Neural progenitor cell (in vitro differentiated cells): ENCODE measurements around the gene GRIN2A. TPM values are rescaled to one million over a fixed set of nuclear protein-coding genes. Genes with fewer than 3 reads are reported as not detected.

Experiments
- DNase-seq: peaks from one replicate; pipeline ENCODE4 v3.0.0-alpha.2; 2016; ENCODE audit warnings: low spot score
- H2AFZ ChIP-seq: fragments of 200-600 bp; sonication (generic); replicated peaks from 2 replicates; pipeline ENCODE4 v1.6.1; 2016; ENCODE audit warnings: antibody characterized with exemption
- H3F3A ChIP-seq: fragments of 200-600 bp; sonication (generic); 2 replicates; pipeline ENCODE4 v1.6.1; 2016; ENCODE audit warnings: antibody characterized with exemption, low read depth
- H3K27ac ChIP-seq: fragments of 200-600 bp; sonication (generic); 2 replicates; pipeline ENCODE4 v1.5.1; 2016; ENCODE audit warnings: mild to moderate bottlenecking
- H3K27me3 ChIP-seq: fragments of 200-600 bp; sonication (generic); 2 replicates; pipeline ENCODE4 v1.6.1; 2016; ENCODE audit warnings: mild to moderate bottlenecking, moderate library complexity
- H3K36me3 ChIP-seq: fragments of 200-600 bp; sonication (generic); 2 replicates; pipeline ENCODE4 v1.5.1; 2016
- H3K4me1 ChIP-seq: fragments of 200-600 bp; sonication (generic); 2 replicates; pipeline ENCODE4 v1.6.1; 2016; ENCODE audit warnings: mixed run types
- H3K4me2 ChIP-seq: fragments of 200-600 bp; sonication (generic); 2 replicates; pipeline ENCODE4 v1.6.1; 2016
- H3K4me3 ChIP-seq: fragments of 200-600 bp; sonication (generic); 2 replicates; pipeline ENCODE4 v1.5.1; 2016
- H3K79me2 ChIP-seq: fragments of 200-600 bp; sonication (generic); 2 replicates; pipeline ENCODE4 v1.6.1; 2016; ENCODE audit warnings: low read depth
- H3K9ac ChIP-seq: fragments of 200-600 bp; sonication (generic); 2 replicates; pipeline ENCODE4 v1.6.1; 2016
- H3K9me3 ChIP-seq: fragments of 200-600 bp; sonication (generic); 2 replicates; pipeline ENCODE4 v1.5.1; 2016; ENCODE audit warnings: low read depth
- H4K20me1 ChIP-seq: fragments of 200-600 bp; sonication (generic); 2 replicates; pipeline ENCODE4 v1.6.1; 2016; ENCODE audit warnings: low read depth
- H3K27ac Mint-ChIP-seq: 3 replicates; pipeline ENCODE4 v1.8.0; 2021; ENCODE audit warnings: mixed read lengths
- H3K27me3 Mint-ChIP-seq: 2 replicates; pipeline ENCODE4 v1.8.0; 2022; ENCODE audit warnings: low read depth, mild to moderate bottlenecking, inconsistent platforms, moderate library complexity, mixed read lengths; ENCODE audit not compliant: insufficient read depth
- H3K36me3 Mint-ChIP-seq: 3 replicates; pipeline ENCODE4 v1.8.0; 2021; ENCODE audit warnings: mixed read lengths
- H3K4me1 Mint-ChIP-seq: 3 replicates; pipeline ENCODE4 v1.8.0; 2021; ENCODE audit warnings: mixed read lengths
- H3K4me3 Mint-ChIP-seq: 3 replicates; pipeline ENCODE4 v1.8.0; 2021; ENCODE audit warnings: mild to moderate bottlenecking, moderate library complexity, mixed read lengths
- H3K9me3 Mint-ChIP-seq: 3 replicates; pipeline ENCODE4 v1.8.0; 2020; ENCODE audit warnings: mixed read lengths
- EZH2 ChIP-seq: fragments of 200-600 bp; sonication (generic); IDR thresholded peaks from 2 replicates; pipeline ENCODE4 v1.6.1; 2017; ENCODE audit warnings: antibody characterized with exemption, mild to moderate bottlenecking, moderate library complexity
- EZH2phosphoT487 ChIP-seq: fragments of 200-600 bp; sonication (generic); IDR thresholded peaks from 2 replicates; pipeline ENCODE4 v1.6.1; 2017; ENCODE audit warnings: antibody characterized with exemption
- total RNA-seq: library from RNA; depleted of rRNA; stranded (reverse); fragments of >200 nt; gene quantifications from 2 replicates; pipeline ENCODE4 v1.2.3, GENCODE V29; 2015; ENCODE audit warnings: low replicate concordance
- TF ChIP-seq, protein P1 (sequence below): fragments of 200-600 bp; sonication (generic); IDR thresholded peaks from 2 replicates; pipeline ENCODE4 v1.5.1; 2017; ENCODE audit warnings: antibody characterized with exemption, mild to moderate bottlenecking

The GRIN2A gene
- total RNA-seq, 1 donor from 2014 or later = 1.6 TPM

DNA sequence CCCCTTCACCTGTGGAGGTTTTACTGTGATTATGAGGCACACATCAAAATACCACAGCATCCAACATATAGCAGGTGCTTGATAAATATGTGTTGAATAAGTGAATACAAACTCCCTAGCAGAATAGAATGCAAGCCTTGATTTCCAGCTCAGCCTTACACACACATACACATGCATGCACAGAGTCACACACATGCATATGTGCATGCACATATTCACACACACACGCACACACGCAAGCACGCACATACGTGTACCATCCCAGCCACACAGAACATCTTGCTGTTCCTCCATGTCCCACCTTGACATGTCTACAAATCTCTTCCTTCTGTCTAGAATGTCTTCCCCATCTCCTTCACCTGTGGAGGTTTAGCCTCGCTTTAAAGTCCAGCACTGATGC is 160.1 kb downstream of the GRIN2A start:
- TF ChIP-seq EZH2phosphoT487 (no peak), EZH2 (no peak)
- TF ChIP-seq, protein P1, sequence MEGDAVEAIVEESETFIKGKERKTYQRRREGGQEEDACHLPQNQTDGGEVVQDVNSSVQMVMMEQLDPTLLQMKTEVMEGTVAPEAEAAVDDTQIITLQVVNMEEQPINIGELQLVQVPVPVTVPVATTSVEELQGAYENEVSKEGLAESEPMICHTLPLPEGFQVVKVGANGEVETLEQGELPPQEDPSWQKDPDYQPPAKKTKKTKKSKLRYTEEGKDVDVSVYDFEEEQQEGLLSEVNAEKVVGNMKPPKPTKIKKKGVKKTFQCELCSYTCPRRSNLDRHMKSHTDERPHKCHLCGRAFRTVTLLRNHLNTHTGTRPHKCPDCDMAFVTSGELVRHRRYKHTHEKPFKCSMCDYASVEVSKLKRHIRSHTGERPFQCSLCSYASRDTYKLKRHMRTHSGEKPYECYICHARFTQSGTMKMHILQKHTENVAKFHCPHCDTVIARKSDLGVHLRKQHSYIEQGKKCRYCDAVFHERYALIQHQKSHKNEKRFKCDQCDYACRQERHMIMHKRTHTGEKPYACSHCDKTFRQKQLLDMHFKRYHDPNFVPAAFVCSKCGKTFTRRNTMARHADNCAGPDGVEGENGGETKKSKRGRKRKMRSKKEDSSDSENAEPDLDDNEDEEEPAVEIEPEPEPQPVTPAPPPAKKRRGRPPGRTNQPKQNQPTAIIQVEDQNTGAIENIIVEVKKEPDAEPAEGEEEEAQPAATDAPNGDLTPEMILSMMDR = no peak
- Histone ChIP-seq H3K27me3 (no peaks in the 10 kb centered on the region), H3K27ac (no peak overlapping the region), H3K79me2 (no peaks in the 10 kb centered on the region), H3K4me1 (no peaks in the 10 kb centered on the region), H4K20me1 (no peaks in the 10 kb centered on the region), H3K4me3 (no peak overlapping the region), H3K4me2 (no peak overlapping the region), H3K9ac (no peak overlapping the region), H3K36me3 (no peaks in the 10 kb centered on the region), H3K9me3 (no peaks in the 10 kb centered on the region), H2AFZ (no peak overlapping the region), H3F3A (no peaks in the 10 kb centered on the region)
- no peaks in the 10 kb centered on the region for H3K4me1 Mint-ChIP-seq
- no peak overlapping the region for H3K4me3 Mint-ChIP-seq
- no peak overlapping the region for H3K27ac Mint-ChIP-seq
- H3K9me3 Mint-ChIP-seq = no peaks in the 10 kb centered on the region
- no peak for DNase-seq
- peaks cover 5% of the 10 kb centered on the region for H3K27me3 Mint-ChIP-seq
- no peaks in the 10 kb centered on the region for H3K36me3 Mint-ChIP-seq

DNA sequence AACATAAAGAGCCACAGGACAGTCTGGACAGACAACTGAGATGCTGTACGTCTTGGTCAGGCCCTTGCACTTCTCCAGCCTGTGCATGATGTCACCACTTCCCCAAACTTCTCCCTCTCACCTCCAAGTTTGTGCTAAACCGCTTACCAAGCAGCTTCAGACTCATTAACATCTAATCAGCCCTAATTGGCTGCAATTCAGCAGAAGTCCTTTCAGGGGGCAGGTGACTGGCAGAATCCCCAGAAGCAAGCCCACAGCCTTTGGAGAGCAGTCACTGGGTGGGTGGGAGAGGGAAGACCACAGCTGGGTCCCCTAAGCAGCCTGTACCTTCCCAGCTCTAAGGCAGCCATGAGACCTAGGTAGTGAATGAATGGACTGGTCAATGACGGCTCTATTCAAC is 161.4 kb downstream of the GRIN2A start:
- Histone ChIP-seq H3K4me2 (no peak overlapping the region), H3K79me2 (no peaks in the 10 kb centered on the region), H4K20me1 (no peaks in the 10 kb centered on the region), H3K9ac (no peak overlapping the region), H3K36me3 (no peaks in the 10 kb centered on the region), H3F3A (no peaks in the 10 kb centered on the region), H3K4me3 (no peak overlapping the region), H3K27ac (no peak overlapping the region), H3K27me3 (no peaks in the 10 kb centered on the region), H2AFZ (no peak overlapping the region), H3K4me1 (no peaks in the 10 kb centered on the region), H3K9me3 (no peaks in the 10 kb centered on the region)
- peaks cover 5% of the 10 kb centered on the region for H3K27me3 Mint-ChIP-seq
- no peaks in the 10 kb centered on the region for H3K36me3 Mint-ChIP-seq
- no peak overlapping the region for H3K4me3 Mint-ChIP-seq
- H3K4me1 Mint-ChIP-seq = no peaks in the 10 kb centered on the region
- DNase-seq = no peak
- no peak overlapping the region for H3K27ac Mint-ChIP-seq
- no peak for TF ChIP-seq EZH2
- no peak for TF ChIP-seq EZH2phosphoT487
- TF ChIP-seq, protein P1 = no peak
- H3K9me3 Mint-ChIP-seq = no peaks in the 10 kb centered on the region

DNA sequence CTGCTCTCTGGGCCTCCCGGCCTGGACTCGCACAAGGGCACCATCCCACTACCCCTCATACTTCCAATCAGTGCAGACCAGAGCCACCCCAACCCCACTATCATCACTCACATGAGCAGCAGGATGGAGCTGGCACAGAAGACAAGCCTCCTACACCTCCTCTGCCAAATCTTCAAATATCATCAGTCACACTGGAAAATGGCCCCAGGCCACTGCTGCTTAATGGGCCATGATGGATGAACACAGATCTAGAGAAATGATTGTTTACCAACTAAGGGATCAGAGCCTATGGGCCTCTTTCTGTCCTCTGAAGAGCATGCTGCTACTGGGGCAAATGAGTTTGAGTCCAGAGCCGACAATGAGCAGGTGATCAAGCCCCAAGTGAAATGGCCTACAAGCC is 165.5 kb downstream of the GRIN2A start:
- no peak overlapping the region for H3K9ac ChIP-seq
- no peak overlapping the region for H3K4me3 ChIP-seq
- no peak overlapping the region for H3K27ac ChIP-seq
- Mint-ChIP-seq H3K36me3 (no peaks in the 10 kb centered on the region), H3K4me3 (no peak overlapping the region), H3K27me3 (no peaks in the 10 kb centered on the region), H3K27ac (no peak overlapping the region), H3K4me1 (no peaks in the 10 kb centered on the region), H3K9me3 (no peaks in the 10 kb centered on the region)
- H3K27me3 ChIP-seq = no peaks in the 10 kb centered on the region
- no peaks in the 10 kb centered on the region for H3K79me2 ChIP-seq
- H2AFZ ChIP-seq = no peak overlapping the region
- no peak for TF ChIP-seq EZH2
- no peak overlapping the region for H3K4me2 ChIP-seq
- H3F3A ChIP-seq = peaks cover 4% of the 10 kb centered on the region
- DNase-seq = no peak
- no peaks in the 10 kb centered on the region for H3K36me3 ChIP-seq
- no peaks in the 10 kb centered on the region for H4K20me1 ChIP-seq
- H3K4me1 ChIP-seq = peaks cover 10% of the 10 kb centered on the region
- no peaks in the 10 kb centered on the region for H3K9me3 ChIP-seq

DNA sequence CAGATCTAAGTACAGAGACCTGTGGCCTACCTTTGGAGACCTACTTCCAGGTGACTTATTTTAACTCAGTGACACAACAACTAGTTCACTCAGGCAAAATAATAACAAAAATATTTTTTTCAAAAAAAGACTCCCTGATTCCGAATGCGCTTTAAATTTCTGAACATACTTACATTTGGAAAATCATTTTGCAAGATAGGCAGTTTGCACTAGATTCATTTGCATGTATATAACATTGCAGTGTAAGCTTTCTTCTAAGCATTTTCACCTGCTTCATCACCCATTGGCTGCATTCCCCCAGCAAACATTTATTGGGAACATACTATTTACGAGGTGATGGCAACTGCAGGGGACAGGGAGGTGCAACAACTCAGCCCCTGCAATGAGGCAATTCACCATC is 166.8 kb downstream of the GRIN2A start:
- no peak for TF ChIP-seq EZH2
- TF ChIP-seq, protein P1 = no peak
- TF ChIP-seq EZH2phosphoT487 = no peak
- Histone ChIP-seq H2AFZ (no peak overlapping the region), H3K36me3 (no peaks in the 10 kb centered on the region), H3K27ac (no peak overlapping the region), H3K9me3 (no peaks in the 10 kb centered on the region), H3K4me2 (no peak overlapping the region), H3K9ac (no peak overlapping the region), H3K79me2 (no peaks in the 10 kb centered on the region), H3K4me3 (no peak overlapping the region), H3K4me1 (peaks cover 10% of the 10 kb centered on the region), H3F3A (peaks cover 4% of the 10 kb centered on the region), H3K27me3 (no peaks in the 10 kb centered on the region), H4K20me1 (no peaks in the 10 kb centered on the region)
- H3K4me1 Mint-ChIP-seq = no peaks in the 10 kb centered on the region
- no peak overlapping the region for H3K27ac Mint-ChIP-seq
- H3K27me3 Mint-ChIP-seq = peaks cover 2% of the 10 kb centered on the region
- no peak overlapping the region for H3K4me3 Mint-ChIP-seq
- no peaks in the 10 kb centered on the region for H3K9me3 Mint-ChIP-seq
- no peaks in the 10 kb centered on the region for H3K36me3 Mint-ChIP-seq
- no peak for DNase-seq
